Uterus (tissue), 2 donors: ENCODE measurements around the gene NFIA.

Experiments
- POLR2A ChIP-seq, 2 donors: fragments of 450-650 bp; IDR thresholded peaks; one replicate each; pipeline ENCODE4 v1.6.1; 2016; ENCODE audit warnings: antibody characterized with exemption in 2 of 2, mild to moderate bottlenecking in 1 of 2, moderate library complexity in 1 of 2
- TF ChIP-seq, protein P1 (sequence below), 4 experiments: fragments of 200-600 bp in 2 of 4; fragments of 450-650 bp in 2 of 4; sonication (generic) in 2 of 4; IDR thresholded peaks; one replicate each; pipeline ENCODE4 v1.5.1; 2016 to 2019; ENCODE audit warnings: antibody characterized with exemption in 4 of 4, mild to moderate bottlenecking in 2 of 4, moderate library complexity in 1 of 4

DNA sequence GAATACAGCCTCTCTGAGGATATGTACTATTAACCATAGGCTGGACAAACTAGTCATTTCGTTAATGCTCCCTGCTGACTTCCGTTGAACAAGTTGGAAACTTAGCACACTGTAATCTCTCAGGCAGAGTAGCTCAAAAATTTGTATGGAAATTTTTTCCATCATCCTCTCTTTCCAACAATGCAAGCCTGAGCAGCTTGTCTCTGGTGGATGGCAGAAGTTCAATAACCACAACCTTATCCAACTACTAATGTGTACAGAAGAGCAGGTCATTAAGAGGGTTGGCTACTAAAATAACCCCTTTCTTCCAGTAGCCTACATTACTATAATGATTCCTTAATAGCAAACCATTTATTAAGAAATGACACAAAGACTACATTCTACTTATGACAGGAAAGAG lies 262.3 kb downstream of the NFIA start:
- TF ChIP-seq POLR2A (IDR thresholded peaks at IDR 0.05): no peak
- TF ChIP-seq, protein P1, sequence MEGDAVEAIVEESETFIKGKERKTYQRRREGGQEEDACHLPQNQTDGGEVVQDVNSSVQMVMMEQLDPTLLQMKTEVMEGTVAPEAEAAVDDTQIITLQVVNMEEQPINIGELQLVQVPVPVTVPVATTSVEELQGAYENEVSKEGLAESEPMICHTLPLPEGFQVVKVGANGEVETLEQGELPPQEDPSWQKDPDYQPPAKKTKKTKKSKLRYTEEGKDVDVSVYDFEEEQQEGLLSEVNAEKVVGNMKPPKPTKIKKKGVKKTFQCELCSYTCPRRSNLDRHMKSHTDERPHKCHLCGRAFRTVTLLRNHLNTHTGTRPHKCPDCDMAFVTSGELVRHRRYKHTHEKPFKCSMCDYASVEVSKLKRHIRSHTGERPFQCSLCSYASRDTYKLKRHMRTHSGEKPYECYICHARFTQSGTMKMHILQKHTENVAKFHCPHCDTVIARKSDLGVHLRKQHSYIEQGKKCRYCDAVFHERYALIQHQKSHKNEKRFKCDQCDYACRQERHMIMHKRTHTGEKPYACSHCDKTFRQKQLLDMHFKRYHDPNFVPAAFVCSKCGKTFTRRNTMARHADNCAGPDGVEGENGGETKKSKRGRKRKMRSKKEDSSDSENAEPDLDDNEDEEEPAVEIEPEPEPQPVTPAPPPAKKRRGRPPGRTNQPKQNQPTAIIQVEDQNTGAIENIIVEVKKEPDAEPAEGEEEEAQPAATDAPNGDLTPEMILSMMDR (IDR thresholded peaks at IDR 0.05): no peak
